Endodermal cell (in vitro differentiated cells): ENCODE measurements around the gene PHF2. TPM values are rescaled to one million over a fixed set of nuclear protein-coding genes. Genes with fewer than 3 reads are reported as not detected.

Experiments used
- DNase-seq: peaks from one replicate; pipeline ENCODE4 v3.0.0-alpha.2; 2017
- H3K27ac ChIP-seq: 2 replicates; pipeline ENCODE4 v1.5.1; 2013; ENCODE audit warnings: mild to moderate bottlenecking, low read depth, low read length, moderate library complexity
- H3K27me3 ChIP-seq: 2 replicates; pipeline ENCODE4 v1.6.1; 2013; ENCODE audit warnings: mild to moderate bottlenecking, low read length, moderate library complexity; ENCODE audit not compliant: insufficient read depth, control insufficient read depth, poor library complexity, severe bottlenecking
- H3K36me3 ChIP-seq: 2 replicates; pipeline ENCODE4 v1.7.0; 2013; ENCODE audit warnings: mild to moderate bottlenecking, low read length, moderate library complexity; ENCODE audit not compliant: control insufficient read depth, insufficient read depth
- H3K4me1 ChIP-seq: one replicate; pipeline ENCODE4 v1.7.0; 2013; ENCODE audit warnings: low read length; ENCODE audit not compliant: control insufficient read depth, insufficient read depth
- H3K4me3 ChIP-seq: 2 replicates; pipeline ENCODE4 v1.5.1; 2013; ENCODE audit warnings: mild to moderate bottlenecking, low read length, moderate library complexity
- H3K9ac ChIP-seq: 2 replicates; pipeline ENCODE4 v1.6.1; 2013; ENCODE audit warnings: mild to moderate bottlenecking, low read length, moderate library complexity; ENCODE audit not compliant: poor library complexity, severe bottlenecking; ENCODE audit errors: extremely low read depth
- H3K9me3 ChIP-seq: 2 replicates; pipeline ENCODE4 v1.6.1; 2013; ENCODE audit warnings: mild to moderate bottlenecking, low read length, moderate library complexity; ENCODE audit not compliant: control insufficient read depth
- H3K27ac Mint-ChIP-seq: 2 replicates; pipeline ENCODE4 v1.8.0; 2020; ENCODE audit warnings: mixed read lengths
- H3K27me3 Mint-ChIP-seq: 2 replicates; pipeline ENCODE4 v1.8.0; 2021; ENCODE audit warnings: mild to moderate bottlenecking, mixed read lengths; ENCODE audit not compliant: insufficient read depth
- H3K36me3 Mint-ChIP-seq: 2 replicates; pipeline ENCODE4 v1.8.0; 2020; ENCODE audit warnings: low read depth, mixed read lengths
- H3K4me1 Mint-ChIP-seq: 2 replicates; pipeline ENCODE4 v1.8.0; 2020; ENCODE audit warnings: mixed read lengths
- H3K4me3 Mint-ChIP-seq: 2 replicates; pipeline ENCODE4 v1.8.0; 2020; ENCODE audit warnings: mild to moderate bottlenecking, moderate library complexity, mixed read lengths
- H3K9me3 Mint-ChIP-seq: 2 replicates; pipeline ENCODE4 v1.8.0; 2020; ENCODE audit warnings: mild to moderate bottlenecking, mixed read lengths
- CTCF ChIP-seq: fragments of 200-600 bp; sonication (generic); conservative IDR thresholded peaks from 2 replicates; pipeline ENCODE4 v1.5.0; 2021; ENCODE audit warnings: antibody characterized with exemption, mild to moderate bottlenecking
- WGBS, 2 experiments: methylation state at CpG; one replicate each; pipeline versions ENCODE4 v1.1.5 to v1.1.7; 2013; ENCODE audit warnings: missing lambda C conversion rate in 2 of 2, mixed read lengths in 1 of 2; ENCODE audit not compliant: insufficient coverage in 1 of 2, insufficient read length in 1 of 2; 5-methylcytosine and 5-hydroxymethylcytosine counted together
- total RNA-seq, 2 donors: library from RNA; stranded (reverse); fragmentation: NEBNext Ultra II Directional in 1 of 2; extraction: Animal tissue kit (Norgen Biotek cat#: 25700) in 1 of 2; gene quantifications; 2 replicates in 1 of 2; 3 replicates in 1 of 2; pipeline ENCODE4 v1.2.1, GENCODE V29; 2021

Gene PHF2
- total RNA-seq, 2 donors from 2014 or later, result 17.1 to 20.2 TPM

- Mint-ChIP-seq H3K27ac (no peak overlapping the region), H3K4me3 (no peak overlapping the region), H3K9me3 (peaks cover 20% of the 10 kb centered on the region), H3K27me3 (no peaks in the 10 kb centered on the region), H3K4me1 (peaks cover 16% of the 10 kb centered on the region), H3K36me3 (peaks cover 9% of the 10 kb centered on the region)
- TF ChIP-seq CTCF, result no peak
- Histone ChIP-seq H3K9ac (no peak overlapping the region), H3K36me3 (no peaks in the 10 kb centered on the region), H3K4me1 (no peaks in the 10 kb centered on the region), H3K4me3 (no peak overlapping the region), H3K9me3 (peaks cover 15% of the 10 kb centered on the region), H3K27ac (no peak overlapping the region), H3K27me3 (no peaks in the 10 kb centered on the region)
- 83 to 100% methylated on average over 1 of the region's 2 CpGs for WGBS, 2 experiments
- DNase-seq, result peak; percentile 19
Observed at GRCh38 chr9:93612052-93612795, 35.8 kb downstream of the PHF2 start.

- peaks cover 9% of the 10 kb centered on the region for H3K36me3 Mint-ChIP-seq
- Histone ChIP-seq H3K36me3 (peaks cover under 1% of the 10 kb centered on the region), H3K27me3 (no peaks in the 10 kb centered on the region), H3K9ac (no peak overlapping the region), H3K27ac (no peak overlapping the region), H3K4me3 (no peak overlapping the region), H3K4me1 (no peaks in the 10 kb centered on the region), H3K9me3 (peaks cover 15% of the 10 kb centered on the region)
- no peak overlapping the region for H3K4me3 Mint-ChIP-seq
- 79 to 87% methylated on average over 4 to 5 of the region's 5 CpGs for WGBS, 2 experiments
- no peak for TF ChIP-seq CTCF
- peaks cover 19% of the 10 kb centered on the region for H3K4me1 Mint-ChIP-seq
- no peak overlapping the region for H3K27ac Mint-ChIP-seq
- peak; percentile 35 for DNase-seq
- no peaks in the 10 kb centered on the region for H3K27me3 Mint-ChIP-seq
- peaks cover 19% of the 10 kb centered on the region for H3K9me3 Mint-ChIP-seq
Observed at GRCh38 chr9:93612796-93613154, 36.4 kb downstream of the PHF2 start.

- no peaks in the 10 kb centered on the region for H3K27me3 ChIP-seq
- Mint-ChIP-seq H3K27ac (no peak overlapping the region), H3K9me3 (peaks cover 19% of the 10 kb centered on the region), H3K27me3 (no peaks in the 10 kb centered on the region), H3K36me3 (peaks cover 9% of the 10 kb centered on the region), H3K4me1 (peaks cover 19% of the 10 kb centered on the region), H3K4me3 (no peak overlapping the region)
- 87 to 92% methylated on average over 3 to 5 of the region's 5 CpGs for WGBS, 2 experiments
- peaks cover 5% of the 10 kb centered on the region for H3K36me3 ChIP-seq
- peaks cover 15% of the 10 kb centered on the region for H3K9me3 ChIP-seq
- H3K4me1 ChIP-seq, result no peaks in the 10 kb centered on the region
- DNase-seq, result no peak
- TF ChIP-seq CTCF, result no peak
- no peak overlapping the region for H3K27ac ChIP-seq
- H3K4me3 ChIP-seq, result no peak overlapping the region
- H3K9ac ChIP-seq, result no peak overlapping the region
Observed at GRCh38 chr9:93613174-93613573, 36.8 kb downstream of the PHF2 start.
